Body of pancreas (tissue), 4 donors: ENCODE data around the gene RPTOR. TPM values are rescaled to one million over a fixed set of nuclear protein-coding genes. Genes with fewer than 3 reads are reported as not detected.

Source experiments
- ATAC-seq: fragments of 150-250 bp; one replicate; pipeline ENCODE4 v1.9.1; 2016
- DNase-seq, 4 donors: peaks; one replicate each; pipeline ENCODE4 v3.0.0-alpha.2; 2019
- H3K27ac ChIP-seq, 4 donors: fragments of 200-600 bp; sonication (generic); 1 replicate in 3 of 4; 2 replicates in 1 of 4; pipeline versions ENCODE4 v1.5.1 to v1.6.1; 2016 to 2019; ENCODE audit warnings: mild to moderate bottlenecking in 1 of 4, mixed read lengths in 1 of 4, moderate library complexity in 1 of 4
- H3K27me3 ChIP-seq, 2 donors: fragments of 200-600 bp; sonication (generic); one replicate each; pipeline ENCODE4 v1.6.0; 2016; ENCODE audit warnings: mild to moderate bottlenecking in 1 of 2
- H3K36me3 ChIP-seq, 2 donors: fragments of 200-600 bp; sonication (generic); replicated peaks in 1 of 2; 2 replicates each; pipeline ENCODE4 v1.5.1; 2016; ENCODE audit warnings: low read depth in 2 of 2; ENCODE audit not compliant: insufficient read depth in 1 of 2
- H3K4me1 ChIP-seq: fragments of 200-600 bp; sonication (generic); one replicate; pipeline ENCODE4 v1.6.0; 2016
- H3K4me3 ChIP-seq, 2 donors: fragments of 200-600 bp; sonication (generic); 1 replicate in 1 of 2; 2 replicates in 1 of 2; pipeline ENCODE4 v1.5.1; 2016 to 2019
- H3K9me3 ChIP-seq, 3 donors: fragments of 200-600 bp; sonication (generic); 1 replicate in 2 of 3; 2 replicates in 1 of 3; pipeline ENCODE4 v1.5.1; 2016
- CTCF ChIP-seq, 7 experiments: fragments of 450-650 bp in 4 of 7; fragments of 200-600 bp in 3 of 7; sonication (generic) in 3 of 7; IDR thresholded peaks; one replicate each; pipeline ENCODE4 v1.5.1; 2016 to 2019; ENCODE audit warnings: antibody characterized with exemption in 7 of 7
- POLR2A ChIP-seq, 3 donors: fragments of 450-650 bp; IDR thresholded peaks; one replicate each; pipeline ENCODE4 v1.6.1; 2016; ENCODE audit warnings: antibody characterized with exemption in 3 of 3, mild to moderate bottlenecking in 2 of 3
- WGBS, 2 donors: methylation state at CpG; one replicate each; pipeline ENCODE4 v1.1.5; 2017; 5-methylcytosine and 5-hydroxymethylcytosine counted together
- intact Hi-C: fragments of 100-400 bp; cut with DNase I; formaldehyde crosslinking; loops from one replicate; pipeline ENCODE4 v1.15.1; 2023
- total RNA-seq, 2 donors: library from RNA; depleted of rRNA; stranded (reverse); fragments of >200 nt; gene quantifications; one replicate each; pipeline ENCODE4 v1.1.0, GENCODE V29; 2016

RPTOR gene
- total RNA-seq, 2 donors from 2014 or later, result 22.3 to 34.3 TPM

- Histone ChIP-seq H3K9me3 (no peaks in the 10 kb centered on the region), H3K36me3 (no peaks in the 10 kb centered on the region), H3K27ac (no peak overlapping the region), H3K4me3 (no peak overlapping the region), H3K4me1 (peaks cover 11% of the 10 kb centered on the region), H3K27me3 (no peaks in the 10 kb centered on the region)
- no peak for TF ChIP-seq CTCF (IDR thresholded peaks at IDR 0.05)
- intact Hi-C loops, result no loop called here
- no peak for DNase-seq
- no peak for ATAC-seq
- WGBS, 2 donors, result 95% methylated on average over 27 of the region's 27 CpGs
These were observed 285.6 kb downstream of the RPTOR start for GRCh38 chr17:80830020-80830780.

- DNase-seq (no peak), ATAC-seq (no peak)
- Histone ChIP-seq H3K4me3 (no peak overlapping the region), H3K27me3 (no peaks in the 10 kb centered on the region), H3K27ac (no peak overlapping the region), H3K4me1 (peaks cover 11% of the 10 kb centered on the region), H3K9me3 (no peaks in the 10 kb centered on the region), H3K36me3 (no peaks in the 10 kb centered on the region)
- intact Hi-C loops, result no loop called here
- no peak for TF ChIP-seq CTCF (IDR thresholded peaks at IDR 0.05)
- TF ChIP-seq POLR2A (IDR thresholded peaks at IDR 0.05), result no peak
- WGBS, 2 donors, result 90 to 93% methylated on average over 6 of the region's 6 CpGs
These were observed 286.9 kb downstream of the RPTOR start for GRCh38 chr17:80831491-80831890.

GRCh38 chr17:80832266-80832676, 287.6 kb downstream of the RPTOR start:
- Histone ChIP-seq H3K4me3 (no peak overlapping the region), H3K27ac (peak overlapping the region; percentile 57 to 86 (median 76)), H3K9me3 (no peaks in the 10 kb centered on the region), H3K4me1 (peaks cover 11% of the 10 kb centered on the region), H3K27me3 (no peaks in the 10 kb centered on the region), H3K36me3 (no peaks in the 10 kb centered on the region)
- no peak for ATAC-seq
- no peak for TF ChIP-seq CTCF (IDR thresholded peaks at IDR 0.05)
- TF ChIP-seq POLR2A (IDR thresholded peaks at IDR 0.05), result no peak
- DNase-seq, result peak in 2 of 4 donors; percentile 19 to 30
- intact Hi-C loops, result no loop called here
- 75 to 89% methylated on average over 8 to 12 of the region's 12 CpGs for WGBS, 2 donors

GRCh38 chr17:80832888-80833583, 288.4 kb downstream of the RPTOR start:
- no peaks in the 10 kb centered on the region for H3K9me3 ChIP-seq
- no peak overlapping the region for H3K4me3 ChIP-seq
- DNase-seq (peak; percentile 66 to 88 (median 76)), ATAC-seq (peak; percentile 93)
- peaks cover 11% of the 10 kb centered on the region for H3K4me1 ChIP-seq
- H3K27me3 ChIP-seq, result no peaks in the 10 kb centered on the region
- no peaks in the 10 kb centered on the region for H3K36me3 ChIP-seq
- peak; percentile 26 to 83 (median 77) for TF ChIP-seq POLR2A (IDR thresholded peaks at IDR 0.05)
- TF ChIP-seq CTCF (IDR thresholded peaks at IDR 0.05), result no peak
- peak overlapping the region; percentile 57 to 86 (median 76) for H3K27ac ChIP-seq
- 50 to 54% methylated on average over 23 to 25 of the region's 25 CpGs for WGBS, 2 donors
- intact Hi-C loops, result no loop called here
